Caco-2 (cell line): ENCODE results near the gene ALDH1A3. TPM values are rescaled to one million over a fixed set of nuclear protein-coding genes. Genes with fewer than 3 reads are reported as not detected.

ENCODE experiments used
- BruUV-seq: library from RNA; stranded (reverse); fragments of 400-500 nt; replicated peaks from 2 replicates; lab custom pipeline; 2021; lab: Mats Ljungman, UMichigan
- CTCF ChIA-PET: fragments of 300-600 bp; sonication (Branson Sonifier 250); formaldehyde crosslinking; loops from one replicate; lab custom pipeline; 2022; ENCODE audit warnings: antibody characterized with exemption; lab: Charles Lee
- POLR2A ChIA-PET: fragments of 300-600 bp; sonication (Branson Sonifier 250); formaldehyde crosslinking; loops from one replicate; lab custom pipeline; 2022; ENCODE audit warnings: antibody characterized with exemption; lab: Charles Lee
- DNase-seq, 2 experiments: peaks; one replicate each; pipeline versions ENCODE4 v3.0.0 to v3.0.0-alpha.2; 2020 to 2022
- H3K27me3 ChIP-seq: replicated peaks from 2 replicates; pipeline ENCODE4 v1.6.0; 2011; ENCODE audit warnings: low read length; ENCODE audit not compliant: control insufficient read depth, insufficient read depth
- H3K36me3 ChIP-seq: 2 replicates; pipeline ENCODE4 v1.5.1; 2011; ENCODE audit warnings: low read length; ENCODE audit not compliant: control insufficient read depth, insufficient read depth
- H3K4me1 ChIP-seq: fragments of 250-450 bp; sonication (Bioruptor Pico); 2 replicates; pipeline ENCODE4 v1.5.1; 2020; ENCODE audit warnings: mild to moderate bottlenecking
- H3K4me3 ChIP-seq: 2 replicates; pipeline ENCODE4 v1.5.1; 2011; ENCODE audit warnings: low read depth, mild to moderate bottlenecking, control low read depth, low read length
- H3K9me3 ChIP-seq: fragments of 250-450 bp; sonication (Bioruptor Pico); 2 replicates; pipeline ENCODE4 v1.5.1; 2020; ENCODE audit warnings: mild to moderate bottlenecking, moderate library complexity
- H3K27ac Mint-ChIP-seq: one replicate; pipeline ENCODE4 v1.8.0; 2022; ENCODE audit warnings: mixed read lengths; ENCODE audit not compliant: unreplicated experiment
- H3K27me3 Mint-ChIP-seq: one replicate; pipeline ENCODE4 v1.8.0; 2022; ENCODE audit warnings: mixed read lengths; ENCODE audit not compliant: insufficient read depth, unreplicated experiment
- H3K36me3 Mint-ChIP-seq: one replicate; pipeline ENCODE4 v1.8.0; 2022; ENCODE audit warnings: mild to moderate bottlenecking, mixed read lengths; ENCODE audit not compliant: insufficient read depth, unreplicated experiment
- H3K4me1 Mint-ChIP-seq: one replicate; pipeline ENCODE4 v1.8.0; 2022; ENCODE audit warnings: low read depth, mixed read lengths; ENCODE audit not compliant: unreplicated experiment
- H3K4me3 Mint-ChIP-seq: one replicate; pipeline ENCODE4 v1.8.0; 2022; ENCODE audit warnings: mild to moderate bottlenecking, moderate library complexity, mixed read lengths; ENCODE audit not compliant: unreplicated experiment
- H3K9me3 Mint-ChIP-seq: one replicate; pipeline ENCODE4 v1.8.0; 2022; ENCODE audit warnings: mixed read lengths; ENCODE audit not compliant: unreplicated experiment
- CTCF ChIP-seq, 2 experiments: fragments of 200-600 bp in 1 of 2; IDR thresholded peaks; 1 replicate in 1 of 2; 2 replicates in 1 of 2; pipeline versions ENCODE4 v1.5.1 to v1.8.0; 2011 to 2022; ENCODE audit warnings: antibody characterized with exemption in 1 of 2, control low read depth in 1 of 2, inconsistent platforms in 1 of 2, low read depth in 1 of 2, low read length in 1 of 2, mild to moderate bottlenecking in 1 of 2, moderate library complexity in 1 of 2; ENCODE audit not compliant: insufficient read depth in 1 of 2, severe bottlenecking in 1 of 2, unreplicated experiment in 1 of 2
- intact Hi-C: fragments of 100-400 bp; cut with micrococcal nuclease; formaldehyde crosslinking; loops from one replicate; pipeline ENCODE4 v1.10.0; 2022; ENCODE audit not compliant: unreplicated experiment
- total RNA-seq: library from RNA; stranded (reverse); gene quantifications from 2 replicates; pipeline ENCODE4 v1.2.3, GENCODE V29; 2022

Gene ALDH1A3
- total RNA-seq, 1 experiment from 2014 or later: 6.6 TPM

GRCh38 chr15:100934166-100934565 is 54.5 kb downstream of the ALDH1A3 start:
- Mint-ChIP-seq H3K9me3 (no peaks in the 10 kb centered on the region), H3K27ac (no peak overlapping the region), H3K4me3 (no peak overlapping the region), H3K36me3 (peaks cover 1% of the 10 kb centered on the region), H3K27me3 (no peaks in the 10 kb centered on the region), H3K4me1 (peaks cover 10% of the 10 kb centered on the region)
- intact Hi-C loops: no loop called here
- Histone ChIP-seq H3K4me1 (peaks cover 7% of the 10 kb centered on the region), H3K27me3 (no peaks in the 10 kb centered on the region), H3K36me3 (no peaks in the 10 kb centered on the region; the same call in 1 of the 2 replicates), H3K9me3 (no peaks in the 10 kb centered on the region), H3K4me3 (no peak overlapping the region)
- no TSS peak for BruUV-seq
- CTCF ChIA-PET: no interaction called here
- POLR2A ChIA-PET: no interaction called here
- no peak for DNase-seq
- no peak for TF ChIP-seq CTCF (IDR thresholded peaks at IDR 0.05; ENCODE audit: insufficient read depth in 1 of 2, low read depth in 1 of 2, low read length in 1 of 2, severe bottlenecking in 1 of 2, unreplicated experiment in 1 of 2)

- no peaks in the 10 kb centered on the region for H3K27me3 ChIP-seq
- no peak overlapping the region for H3K27ac Mint-ChIP-seq
- H3K36me3 ChIP-seq: no peaks in the 10 kb centered on the region; the same call in 1 of the 2 replicates
- DNase-seq: peak in 1 of 2 experiments; percentile 16
- POLR2A ChIA-PET: no interaction called here
- H3K4me1 ChIP-seq: peaks cover 2% of the 10 kb centered on the region; the same call in 1 of the 2 replicates
- H3K4me3 Mint-ChIP-seq: no peak overlapping the region
- no peaks in the 10 kb centered on the region for H3K27me3 Mint-ChIP-seq
- H3K36me3 Mint-ChIP-seq: no peaks in the 10 kb centered on the region
- TF ChIP-seq CTCF (IDR thresholded peaks at IDR 0.05; ENCODE audit: insufficient read depth in 1 of 2, low read depth in 1 of 2, low read length in 1 of 2, severe bottlenecking in 1 of 2, unreplicated experiment in 1 of 2): peak in 1 of 2 experiments; percentile 19
- BruUV-seq: no TSS peak
- H3K4me1 Mint-ChIP-seq: peaks cover 5% of the 10 kb centered on the region
- H3K4me3 ChIP-seq: no peak overlapping the region
- no peaks in the 10 kb centered on the region for H3K9me3 Mint-ChIP-seq
- CTCF ChIA-PET: no interaction called here
- no peaks in the 10 kb centered on the region for H3K9me3 ChIP-seq
- intact Hi-C loops: no loop called here
These were observed 55.1 kb downstream of the ALDH1A3 start for GRCh38 chr15:100934726-100935125.

GRCh38 chr15:100937171-100937570 is 57.5 kb downstream of the ALDH1A3 start:
- TF ChIP-seq CTCF (IDR thresholded peaks at IDR 0.05; ENCODE audit: insufficient read depth in 1 of 2, low read depth in 1 of 2, low read length in 1 of 2, severe bottlenecking in 1 of 2, unreplicated experiment in 1 of 2): no peak
- intact Hi-C loops: no loop called here
- H3K9me3 Mint-ChIP-seq: no peaks in the 10 kb centered on the region
- H3K27ac Mint-ChIP-seq: no peak overlapping the region
- Histone ChIP-seq H3K9me3 (no peaks in the 10 kb centered on the region), H3K4me3 (no peak overlapping the region), H3K36me3 (no peaks in the 10 kb centered on the region), H3K27me3 (no peaks in the 10 kb centered on the region), H3K4me1 (no peaks in the 10 kb centered on the region)
- no peak overlapping the region for H3K4me3 Mint-ChIP-seq
- no peaks in the 10 kb centered on the region for H3K27me3 Mint-ChIP-seq
- ChIA-PET CTCF (no interaction called here), POLR2A (no interaction called here)
- no peaks in the 10 kb centered on the region for H3K36me3 Mint-ChIP-seq
- no peak for DNase-seq
- BruUV-seq: no TSS peak
- no peaks in the 10 kb centered on the region for H3K4me1 Mint-ChIP-seq
